ENCODE measurements around the gene CEP192. TPM values are rescaled to one million over a fixed set of nuclear protein-coding genes. Genes with fewer than 3 reads are reported as not detected.

CEP192 gene
- total RNA-seq, 1 donor from 2014 or later, result 17.9 TPM

GRCh38 chr18:12960853-12961397, 30.2 kb upstream of the CEP192 start:
- intact Hi-C loops (cut with DNase I), result no loop called here
- Histone ChIP-seq H3K36me3 (peaks cover 0 to 30% of the 10 kb centered on the region in 2 donors), H3K27me3 (no peaks in the 10 kb centered on the region), H3K27ac (no peak overlapping the region), H3K9me3 (no peaks in the 10 kb centered on the region), H3K4me3 (no peak overlapping the region), H3K4me1 (peaks cover 12% of the 10 kb centered on the region)
- no peak for DNase-seq (ENCODE audit: extremely low spot score in 2 of 2)
- no peak for TF ChIP-seq CTCF (IDR thresholded peaks at IDR 0.05)
- no peak for TF ChIP-seq POLR2A (IDR thresholded peaks at IDR 0.05)
- no peak for TF ChIP-seq POLR2AphosphoS5 (IDR thresholded peaks at IDR 0.05; ENCODE audit: insufficient read depth in 1 of 2, low read depth in 1 of 2)

GRCh38 chr18:12963069-12963468, 28.1 kb upstream of the CEP192 start:
- intact Hi-C loops (cut with DNase I), result no loop called here
- no peak for DNase-seq (ENCODE audit: extremely low spot score in 2 of 2)
- Histone ChIP-seq H3K27me3 (no peaks in the 10 kb centered on the region), H3K9me3 (no peaks in the 10 kb centered on the region), H3K4me1 (peaks cover 12% of the 10 kb centered on the region), H3K36me3 (peaks cover 0 to 33% of the 10 kb centered on the region in 2 donors), H3K27ac (no peak overlapping the region), H3K4me3 (no peak overlapping the region)
- no peak for TF ChIP-seq POLR2AphosphoS5 (IDR thresholded peaks at IDR 0.05; ENCODE audit: insufficient read depth in 1 of 2, low read depth in 1 of 2)
- TF ChIP-seq CTCF (IDR thresholded peaks at IDR 0.05), result no peak
- TF ChIP-seq POLR2A (IDR thresholded peaks at IDR 0.05), result no peak

- Histone ChIP-seq H3K27me3 (no peaks in the 10 kb centered on the region), H3K36me3 (peaks cover 0 to 36% of the 10 kb centered on the region in 2 donors), H3K27ac (no peak overlapping the region), H3K4me1 (no peaks in the 10 kb centered on the region), H3K9me3 (no peaks in the 10 kb centered on the region), H3K4me3 (no peak overlapping the region)
- intact Hi-C loops (cut with DNase I), result no loop called here
- no peak for TF ChIP-seq POLR2AphosphoS5 (IDR thresholded peaks at IDR 0.05; ENCODE audit: insufficient read depth in 1 of 2, low read depth in 1 of 2)
- no peak for TF ChIP-seq CTCF (IDR thresholded peaks at IDR 0.05)
- TF ChIP-seq POLR2A (IDR thresholded peaks at IDR 0.05), result no peak
- DNase-seq (ENCODE audit: extremely low spot score in 2 of 2), result no peak
Measured at GRCh38 chr18:12968115-12968514, 23.0 kb upstream of the CEP192 start.

DNA sequence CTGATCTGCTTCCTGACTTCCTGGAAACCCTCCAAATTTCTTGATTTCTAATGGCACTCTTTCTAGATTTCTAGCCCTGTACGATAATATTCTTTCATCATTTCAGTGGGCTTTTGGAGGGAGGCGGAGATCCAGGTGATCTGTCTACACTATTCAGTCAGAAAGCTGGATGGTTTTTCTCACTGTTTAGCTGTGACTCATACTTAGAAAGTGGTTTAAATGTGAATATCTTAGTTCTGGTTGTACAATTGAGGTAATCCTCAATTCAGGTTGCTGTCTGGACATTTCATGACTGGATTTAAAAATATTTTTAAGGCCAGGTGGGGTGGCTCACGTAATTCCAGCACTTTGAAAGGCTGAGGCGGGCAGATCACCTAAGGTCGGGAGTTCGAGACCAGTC, 22.5 kb upstream of the CEP192 start:
- H3K27ac ChIP-seq, result no peak overlapping the region
- peaks cover 0 to 31% of the 10 kb centered on the region in 2 donors for H3K36me3 ChIP-seq
- no peak overlapping the region for H3K4me3 ChIP-seq
- no peaks in the 10 kb centered on the region for H3K9me3 ChIP-seq
- H3K4me1 ChIP-seq, result no peaks in the 10 kb centered on the region
- TF ChIP-seq CTCF (IDR thresholded peaks at IDR 0.05), result no peak
- TF ChIP-seq POLR2AphosphoS5 (IDR thresholded peaks at IDR 0.05; ENCODE audit: insufficient read depth in 1 of 2, low read depth in 1 of 2), result no peak
- TF ChIP-seq POLR2A (IDR thresholded peaks at IDR 0.05), result no peak
- intact Hi-C loops (cut with DNase I), result no loop called here
- no peak for DNase-seq (ENCODE audit: extremely low spot score in 2 of 2)
- no peaks in the 10 kb centered on the region for H3K27me3 ChIP-seq

GRCh38 chr18:12973562-12974213, 17.5 kb upstream of the CEP192 start:
- no peak for DNase-seq (ENCODE audit: extremely low spot score in 2 of 2)
- Histone ChIP-seq H3K27ac (no peak overlapping the region), H3K4me1 (no peaks in the 10 kb centered on the region), H3K4me3 (no peak overlapping the region), H3K9me3 (no peaks in the 10 kb centered on the region), H3K27me3 (no peaks in the 10 kb centered on the region), H3K36me3 (peaks cover 0 to 38% of the 10 kb centered on the region in 2 donors)
- TF ChIP-seq POLR2A (IDR thresholded peaks at IDR 0.05) (no peak), CTCF (IDR thresholded peaks at IDR 0.05) (no peak), POLR2AphosphoS5 (IDR thresholded peaks at IDR 0.05; ENCODE audit: insufficient read depth in 1 of 2, low read depth in 1 of 2) (no peak)
- intact Hi-C loops (cut with DNase I), result no loop called here

All from vagina (tissue), 2 donors.